Left ventricle myocardium inferior (tissue), 1 donor: ENCODE measurements around the gene EIF3A. TPM values are rescaled to one million over a fixed set of nuclear protein-coding genes. Genes with fewer than 3 reads are reported as not detected.

Source experiments
- DNase-seq: peaks from one replicate; pipeline ENCODE4 v3.0.0-alpha.2; 2020
- H3K27ac ChIP-seq: fragments of 200-600 bp; replicated peaks from 2 replicates; pipeline ENCODE4 v1.8.0; 2021
- H3K27me3 ChIP-seq: fragments of 200-600 bp; 2 replicates; pipeline ENCODE4 v1.8.0; 2021; ENCODE audit warnings: low read depth
- H3K36me3 ChIP-seq: fragments of 200-600 bp; 2 replicates; pipeline ENCODE4 v1.8.0; 2021
- H3K4me1 ChIP-seq: fragments of 200-600 bp; 2 replicates; pipeline ENCODE4 v1.8.0; 2021
- H3K4me3 ChIP-seq: fragments of 200-600 bp; 2 replicates; pipeline ENCODE4 v1.8.0; 2021; ENCODE audit warnings: mild to moderate bottlenecking, moderate library complexity
- H3K9me3 ChIP-seq: fragments of 200-600 bp; replicated peaks from 2 replicates; pipeline ENCODE4 v1.8.0; 2021
- CTCF ChIP-seq: fragments of 200-600 bp; IDR thresholded peaks from 2 replicates; pipeline ENCODE4 v1.8.0; 2021; ENCODE audit warnings: antibody characterized with exemption, mild to moderate bottlenecking, borderline replicate concordance
- intact Hi-C: fragments of 100-400 bp; cut with micrococcal nuclease; formaldehyde crosslinking; loops from one replicate; pipeline ENCODE4 v1.11.0; 2022
- long read RNA-seq: library from polyadenylated mRNA; unstranded; transcript quantifications from one replicate; pipeline ENCODE4 v2.0.0, GENCODE V29; 2021
- total RNA-seq: library from RNA; stranded (reverse); fragmentation: NEBNext Ultra II Directional; extraction: Animal tissue kit (Norgen Biotek cat#: 25700); gene quantifications from one replicate; pipeline ENCODE4 v1.2.1, GENCODE V29; 2021
- donor health status: DM: no; HTN: yes; CAD: no; lungs with severe emphysema.

The EIF3A gene
- total RNA-seq: 103 TPM
- long read RNA-seq, full-length matches to known transcripts: 217 of 295 reads
- long read RNA-seq, partial matches to known transcripts: 66 of 295 reads
- long read RNA-seq, other reads (novel, unspliced or antisense): 12 of 295 reads

GRCh38 chr10:119080521-119081259 is at the start of gene EIF3A:
TSS of gene EIF3A (minus strand) at chr10:119080817. CDS start at chr10:119080676, 141 bp downstream.
- peak; percentile 92 for DNase-seq
- H3K27ac ChIP-seq: peak within 1 kb of the TSS; percentile 97
- H3K27me3 ChIP-seq: no peaks in the 10 kb centered on the region
- TF ChIP-seq CTCF: no peak
- peak within 1 kb of the TSS; percentile 90 for H3K4me3 ChIP-seq
- H3K4me1 ChIP-seq: peaks cover 59% of the 10 kb centered on the region
- H3K36me3 ChIP-seq: no peaks in the 10 kb centered on the region
- intact Hi-C loops: no loop called here
- no peaks in the 10 kb centered on the region for H3K9me3 ChIP-seq

- TF ChIP-seq CTCF: no peak
- Histone ChIP-seq H3K36me3 (peaks cover 79% of the 10 kb centered on the region), H3K4me1 (peaks cover 16% of the 10 kb centered on the region), H3K27ac (no peak overlapping the region), H3K4me3 (no peak overlapping the region), H3K27me3 (no peaks in the 10 kb centered on the region), H3K9me3 (no peaks in the 10 kb centered on the region)
- no peak for DNase-seq
- intact Hi-C loops: no loop called here
Measured at GRCh38 chr10:119129721-119130120, 49.1 kb upstream of the EIF3A start.

GRCh38 chr10:119125942-119126341 is 45.3 kb upstream of the EIF3A start:
- intact Hi-C loops: no loop called here
- Histone ChIP-seq H3K36me3 (peaks cover 94% of the 10 kb centered on the region), H3K27ac (no peak overlapping the region), H3K27me3 (no peaks in the 10 kb centered on the region), H3K4me3 (no peak overlapping the region), H3K9me3 (no peaks in the 10 kb centered on the region), H3K4me1 (peaks cover 2% of the 10 kb centered on the region)
- no peak for DNase-seq
- no peak for TF ChIP-seq CTCF

GRCh38 chr10:119120875-119121274 is 40.3 kb upstream of the EIF3A start:
- DNase-seq: no peak
- peaks cover 85% of the 10 kb centered on the region for H3K36me3 ChIP-seq
- no peak for TF ChIP-seq CTCF
- H3K27ac ChIP-seq: peak overlapping the region; percentile 73
- no peaks in the 10 kb centered on the region for H3K27me3 ChIP-seq
- H3K4me1 ChIP-seq: peaks cover 15% of the 10 kb centered on the region
- no peak overlapping the region for H3K4me3 ChIP-seq
- no peaks in the 10 kb centered on the region for H3K9me3 ChIP-seq
- intact Hi-C loops: no loop called here

GRCh38 chr10:119120413-119120867 is 39.8 kb upstream of the EIF3A start:
- peak overlapping the region; percentile 73 for H3K27ac ChIP-seq
- no peak for DNase-seq
- intact Hi-C loops: no loop called here
- no peaks in the 10 kb centered on the region for H3K27me3 ChIP-seq
- H3K36me3 ChIP-seq: peaks cover 81% of the 10 kb centered on the region
- H3K9me3 ChIP-seq: no peaks in the 10 kb centered on the region
- H3K4me3 ChIP-seq: no peak overlapping the region
- TF ChIP-seq CTCF: no peak
- H3K4me1 ChIP-seq: peaks cover 15% of the 10 kb centered on the region
